B cell (primary cell): ENCODE measurements around the gene DAB2IP. TPM values are rescaled to one million over a fixed set of nuclear protein-coding genes. Genes with fewer than 3 reads are reported as not detected.

Experiments
- ATAC-seq: fragments of 200-7000 bp; cut with Tn5 transposase; one replicate; pipeline ENCODE4 v1.10.0; 2021; ENCODE audit warnings: low read depth, mild to moderate bottlenecking, moderate number of reproducible peaks, moderate library complexity
- CTCF ChIA-PET: fragments of 350-600 bp; sonication (Branson Sonifier 250); formaldehyde crosslinking; loops from one replicate; lab custom pipeline; 2021; ENCODE audit warnings: antibody characterized with exemption, inconsistent platforms; lab: Charles Lee
- POLR2A ChIA-PET: fragments of 350-600 bp; sonication (Branson Sonifier 250); formaldehyde crosslinking; loops from one replicate; lab custom pipeline; 2021; ENCODE audit warnings: antibody characterized with exemption; lab: Charles Lee
- DNase-seq: peaks from one replicate; pipeline ENCODE4 v3.0.0; 2013
- H2AFZ ChIP-seq: 2 replicates; pipeline ENCODE4 v1.6.1; 2012; ENCODE audit warnings: mild to moderate bottlenecking, low read depth, low read length; ENCODE audit not compliant: insufficient read depth, poor library complexity, severe bottlenecking
- H3K27ac ChIP-seq, 2 donors: 1 replicate in 1 of 2; 2 replicates in 1 of 2; pipeline ENCODE4 v1.5.1; 2012 to 2013; ENCODE audit warnings: low read length in 2 of 2, mild to moderate bottlenecking in 2 of 2, moderate library complexity in 1 of 2
- H3K27me3 ChIP-seq, 4 experiments: fragments of 200-600 bp in 1 of 4; sonication (generic) in 1 of 4; replicated peaks in 1 of 4; 1 replicate in 2 of 4; 2 replicates in 2 of 4; pipeline versions ENCODE4 v1.6.1 to v1.7.0; 2013 to 2016; ENCODE audit warnings: low read length in 3 of 4, mild to moderate bottlenecking in 2 of 4, mixed read lengths in 1 of 4, moderate library complexity in 1 of 4; ENCODE audit not compliant: insufficient read depth in 4 of 4, control insufficient read depth in 3 of 4; ENCODE audit errors: control extremely low read depth in 1 of 4
- H3K36me3 ChIP-seq, 2 experiments: replicated peaks in 1 of 2; 1 replicate in 1 of 2; 2 replicates in 1 of 2; pipeline versions ENCODE4 v1.6.1 to v1.7.1; 2013; ENCODE audit warnings: low read length in 1 of 2; ENCODE audit not compliant: insufficient read depth in 2 of 2, control insufficient read depth in 1 of 2; ENCODE audit errors: control extremely low read depth in 1 of 2, extremely low read depth in 1 of 2
- H3K4me1 ChIP-seq, 2 donors: fragments of 200-600 bp in 1 of 2; sonication (generic) in 1 of 2; 1 replicate in 1 of 2; 2 replicates in 1 of 2; pipeline versions ENCODE4 v1.5.1 to v1.6.1; 2013 to 2017; ENCODE audit warnings: low read length in 2 of 2; ENCODE audit not compliant: control insufficient read depth in 2 of 2, insufficient read depth in 2 of 2
- H3K4me2 ChIP-seq: replicated peaks from 2 replicates; pipeline ENCODE3; 2012; ENCODE audit warnings: mild to moderate bottlenecking, low read depth, low read length; ENCODE audit not compliant: poor library complexity, severe bottlenecking
- H3K4me3 ChIP-seq, 5 experiments: fragments of 200-600 bp in 1 of 5; sonication (generic) in 1 of 5; 1 replicate in 3 of 5; 2 replicates in 2 of 5; pipeline versions ENCODE4 v1.5.1 to v1.7.0; 2011 to 2016; ENCODE audit warnings: low read length in 4 of 5, mild to moderate bottlenecking in 4 of 5, low read depth in 2 of 5, control low read depth in 1 of 5, moderate library complexity in 1 of 5; ENCODE audit not compliant: insufficient read depth in 1 of 5; ENCODE audit errors: control extremely low read depth in 1 of 5, extremely low read depth in 1 of 5
- H3K79me2 ChIP-seq: fragments of 200-600 bp; sonication (generic); one replicate; pipeline ENCODE4 v1.6.0; 2016; ENCODE audit warnings: low read length; ENCODE audit not compliant: control insufficient read depth, insufficient read depth
- H3K9ac ChIP-seq: fragments of 200-600 bp; sonication (generic); 2 replicates; pipeline ENCODE4 v1.6.1; 2017; ENCODE audit warnings: mild to moderate bottlenecking, low read length, moderate library complexity
- H3K9me3 ChIP-seq, 3 donors: one replicate each; pipeline versions ENCODE4 v1.6.1 to v1.7.1; 2013; ENCODE audit warnings: low read length in 2 of 3; ENCODE audit not compliant: control insufficient read depth in 2 of 3, insufficient read depth in 1 of 3; ENCODE audit errors: control extremely low read depth in 1 of 3
- H4K20me1 ChIP-seq: 2 replicates; pipeline ENCODE4 v1.6.0; 2012; ENCODE audit warnings: mild to moderate bottlenecking, low read length; ENCODE audit not compliant: insufficient read depth, control insufficient read depth, poor library complexity, severe bottlenecking
- H3K27ac Mint-ChIP-seq: one replicate; pipeline ENCODE4 v1.8.0; 2021; ENCODE audit warnings: mixed read lengths
- H3K27me3 Mint-ChIP-seq: one replicate; pipeline ENCODE4 v1.8.0; 2021; ENCODE audit warnings: mixed read lengths
- H3K4me1 Mint-ChIP-seq: one replicate; pipeline ENCODE4 v1.8.0; 2021; ENCODE audit warnings: mixed read lengths
- H3K4me3 Mint-ChIP-seq: one replicate; pipeline ENCODE4 v1.8.0; 2021; ENCODE audit warnings: mixed read lengths
- H3K9me3 Mint-ChIP-seq: one replicate; pipeline ENCODE4 v1.8.0; 2022; ENCODE audit warnings: mixed read lengths; ENCODE audit not compliant: insufficient read depth
- EZH2 ChIP-seq: IDR thresholded peaks from 2 replicates; pipeline ENCODE4 v1.6.1; 2012; ENCODE audit warnings: borderline replicate concordance, low read depth, mild to moderate bottlenecking, moderate library complexity, low read length; ENCODE audit not compliant: insufficient read depth, poor library complexity, severe bottlenecking
- WGBS: methylation state at CpG from one replicate; pipeline ENCODE4 v1.1.5; 2013; ENCODE audit warnings: missing lambda C conversion rate; ENCODE audit not compliant: insufficient coverage; 5-methylcytosine and 5-hydroxymethylcytosine counted together
- intact Hi-C: fragments of 100-400 bp; cut with micrococcal nuclease; formaldehyde crosslinking; loops from one replicate; pipeline ENCODE4 v1.10.0; 2022
- polyA plus RNA-seq: library from polyadenylated mRNA; depleted of rRNA; stranded (reverse); fragments of >200 nt; gene quantifications from 2 replicates; pipeline ENCODE4 v1.2.3, GENCODE V29; 2012
- total RNA-seq, 2 donors: library from RNA; stranded (reverse); fragments of 120-200 nt in 1 of 2; gene quantifications; 1 replicate in 1 of 2; 2 replicates in 1 of 2; pipeline versions ENCODE4 v1.2.3 to v1.2.4, GENCODE V29; 2013 to 2022
- TF ChIP-seq, protein P1 (sequence below): fragments of 200-600 bp; IDR thresholded peaks from one replicate; pipeline ENCODE4 v1.8.0; 2022; ENCODE audit warnings: antibody characterized with exemption, mild to moderate bottlenecking

DAB2IP gene
- total and polyA plus RNA-seq, 2 donors (not counting 1 experiment from before 2014, with no cell fraction given): 1.1 to 3.9 TPM

DNA sequence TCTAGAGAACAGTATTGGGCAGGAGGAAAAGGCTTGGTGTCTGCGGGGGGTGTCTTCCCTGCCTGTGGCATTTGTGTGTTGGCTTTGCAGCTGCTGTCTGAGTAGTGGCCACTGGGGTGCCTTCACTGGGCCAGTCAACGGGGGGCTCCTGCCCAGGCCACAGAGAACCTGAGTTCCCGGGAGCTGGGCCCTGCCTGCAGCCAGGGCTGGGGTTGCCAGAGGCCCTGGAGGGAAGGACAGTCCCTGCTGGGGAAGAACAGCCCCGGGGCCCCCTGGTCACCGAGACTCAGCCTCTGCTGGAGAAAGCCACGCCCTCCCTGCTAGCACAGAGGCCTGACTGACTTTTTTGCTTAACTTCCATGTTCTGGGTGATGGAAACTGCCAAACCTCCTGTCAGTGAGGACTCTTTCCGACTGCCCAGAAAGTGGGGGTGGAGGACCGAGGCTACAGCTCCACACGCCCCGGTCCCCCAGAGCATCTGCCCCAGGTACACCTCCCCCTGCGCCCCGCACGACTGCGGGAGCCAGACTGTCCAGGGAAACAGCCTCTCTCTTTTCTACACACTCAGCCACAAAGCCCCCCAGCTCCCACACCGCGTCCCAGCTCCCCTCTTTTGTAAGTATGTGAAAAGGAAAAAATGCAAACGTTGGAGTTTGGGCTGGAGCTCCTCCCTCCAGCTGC, 133.4 kb downstream of the DAB2IP start:
- intact Hi-C loops: no loop called here
- H3K4me3 Mint-ChIP-seq: no peak overlapping the region
- Histone ChIP-seq H3K79me2 (no peaks in the 10 kb centered on the region), H3K36me3 (no peaks in the 10 kb centered on the region), H3K4me3 (no peak overlapping the region), H3K9ac (no peak overlapping the region), H2AFZ (no peak overlapping the region), H3K27me3 (no peaks in the 10 kb centered on the region), H3K4me2 (no peak overlapping the region), H3K27ac (no peak overlapping the region), H3K9me3 (no peaks in the 10 kb centered on the region), H4K20me1 (no peaks in the 10 kb centered on the region), H3K4me1 (no peaks in the 10 kb centered on the region)
- H3K4me1 Mint-ChIP-seq: peaks cover 8% of the 10 kb centered on the region
- ChIA-PET POLR2A (no interaction called here), CTCF (no interaction called here)
- no peak overlapping the region for H3K27ac Mint-ChIP-seq
- ATAC-seq (no peak), DNase-seq (no peak)
- H3K9me3 Mint-ChIP-seq: no peaks in the 10 kb centered on the region
- TF ChIP-seq EZH2: no peak
- TF ChIP-seq, protein P1, sequence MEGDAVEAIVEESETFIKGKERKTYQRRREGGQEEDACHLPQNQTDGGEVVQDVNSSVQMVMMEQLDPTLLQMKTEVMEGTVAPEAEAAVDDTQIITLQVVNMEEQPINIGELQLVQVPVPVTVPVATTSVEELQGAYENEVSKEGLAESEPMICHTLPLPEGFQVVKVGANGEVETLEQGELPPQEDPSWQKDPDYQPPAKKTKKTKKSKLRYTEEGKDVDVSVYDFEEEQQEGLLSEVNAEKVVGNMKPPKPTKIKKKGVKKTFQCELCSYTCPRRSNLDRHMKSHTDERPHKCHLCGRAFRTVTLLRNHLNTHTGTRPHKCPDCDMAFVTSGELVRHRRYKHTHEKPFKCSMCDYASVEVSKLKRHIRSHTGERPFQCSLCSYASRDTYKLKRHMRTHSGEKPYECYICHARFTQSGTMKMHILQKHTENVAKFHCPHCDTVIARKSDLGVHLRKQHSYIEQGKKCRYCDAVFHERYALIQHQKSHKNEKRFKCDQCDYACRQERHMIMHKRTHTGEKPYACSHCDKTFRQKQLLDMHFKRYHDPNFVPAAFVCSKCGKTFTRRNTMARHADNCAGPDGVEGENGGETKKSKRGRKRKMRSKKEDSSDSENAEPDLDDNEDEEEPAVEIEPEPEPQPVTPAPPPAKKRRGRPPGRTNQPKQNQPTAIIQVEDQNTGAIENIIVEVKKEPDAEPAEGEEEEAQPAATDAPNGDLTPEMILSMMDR: no peak
- WGBS: 86% methylated on average over 6 of the region's 17 CpGs
- peaks cover 9% of the 10 kb centered on the region for H3K27me3 Mint-ChIP-seq

DNA sequence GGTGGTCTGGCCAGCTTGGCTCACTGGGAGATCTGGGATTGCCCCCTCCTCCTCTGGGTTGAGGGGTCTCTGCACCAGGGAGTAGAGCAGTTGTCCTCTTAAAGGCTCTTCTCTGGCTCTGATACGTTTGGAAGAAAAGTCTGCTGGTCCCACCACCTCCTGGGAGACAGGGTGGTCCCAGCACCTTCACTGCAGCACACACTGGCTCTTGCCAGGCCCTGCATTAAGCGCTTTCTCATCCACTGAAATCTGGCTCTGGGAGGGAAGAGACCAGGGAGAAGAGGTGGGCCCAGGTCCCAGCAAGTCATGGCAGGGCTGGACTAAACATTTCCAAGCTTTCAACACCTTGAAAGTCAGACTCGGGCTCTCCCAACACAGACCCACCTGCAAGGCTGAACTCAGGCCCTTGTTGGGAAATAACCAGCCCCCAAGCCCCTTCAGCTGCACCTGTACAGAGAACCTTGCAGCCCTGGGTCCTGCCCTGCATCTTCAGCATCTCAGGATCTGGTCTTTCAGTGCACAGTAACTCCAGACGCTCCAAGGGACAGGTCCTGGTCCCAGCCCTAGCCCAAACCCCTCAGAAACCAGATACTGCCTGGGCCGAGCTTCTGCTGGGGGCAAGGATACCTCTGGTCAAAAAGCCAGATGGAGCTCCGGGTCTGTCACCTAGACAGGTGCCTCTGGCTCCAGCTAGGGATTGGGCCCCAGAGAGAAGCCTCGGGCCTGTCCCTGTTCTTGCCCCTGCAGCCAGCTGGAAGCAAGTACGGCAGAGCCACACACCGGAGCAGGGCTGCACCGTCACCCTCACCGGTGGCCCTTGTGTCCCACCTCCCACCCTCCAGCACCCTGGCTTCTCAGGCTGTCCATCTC, 134.5 kb downstream of the DAB2IP start:
- intact Hi-C loops: no loop called here
- WGBS: 85% methylated on average over 10 of the region's 11 CpGs
- peaks cover 9% of the 10 kb centered on the region for H3K27me3 Mint-ChIP-seq
- Histone ChIP-seq H3K4me2 (no peak overlapping the region), H3K36me3 (no peaks in the 10 kb centered on the region), H3K9ac (no peak overlapping the region), H3K79me2 (no peaks in the 10 kb centered on the region), H3K27me3 (no peaks in the 10 kb centered on the region), H4K20me1 (no peaks in the 10 kb centered on the region), H3K4me3 (no peak overlapping the region), H3K27ac (no peak overlapping the region), H3K4me1 (no peaks in the 10 kb centered on the region), H3K9me3 (no peaks in the 10 kb centered on the region), H2AFZ (no peak overlapping the region)
- no peak for TF ChIP-seq EZH2
- no peak overlapping the region for H3K27ac Mint-ChIP-seq
- POLR2A ChIA-PET: no interaction called here
- no peak overlapping the region for H3K4me3 Mint-ChIP-seq
- H3K9me3 Mint-ChIP-seq: no peaks in the 10 kb centered on the region
- CTCF ChIA-PET: no interaction called here
- DNase-seq (no peak), ATAC-seq (no peak)
- peaks cover 7% of the 10 kb centered on the region for H3K4me1 Mint-ChIP-seq
